Measurements from ENCODE around the gene LRP3.
"Not testable (repeated sequence)": the region's sequence is repeated elsewhere in the genome, so short reads cannot be mapped to it uniquely, and the experiment has no call there.

DNA sequence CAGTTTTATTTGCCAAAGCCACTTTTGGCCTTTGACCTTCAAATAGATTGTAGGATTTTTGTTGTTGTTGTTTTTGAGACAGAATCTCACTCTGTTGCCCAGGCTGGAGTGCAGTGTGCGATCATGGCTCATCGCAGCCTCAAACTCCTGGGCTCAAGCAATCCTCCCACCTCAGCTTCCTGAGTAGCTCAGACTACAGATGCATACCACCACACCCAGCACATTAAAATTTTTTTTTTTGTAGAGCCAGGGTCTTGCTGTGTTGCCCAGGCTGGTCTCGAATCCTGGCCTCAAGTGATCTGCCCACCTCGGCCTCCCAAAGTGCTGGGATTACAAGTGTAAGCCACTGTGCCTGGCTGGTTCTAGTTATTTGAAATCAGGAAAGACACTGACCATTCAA, 3.0 kb upstream of the LRP3 start:
- TF ChIP-seq, protein P1, sequence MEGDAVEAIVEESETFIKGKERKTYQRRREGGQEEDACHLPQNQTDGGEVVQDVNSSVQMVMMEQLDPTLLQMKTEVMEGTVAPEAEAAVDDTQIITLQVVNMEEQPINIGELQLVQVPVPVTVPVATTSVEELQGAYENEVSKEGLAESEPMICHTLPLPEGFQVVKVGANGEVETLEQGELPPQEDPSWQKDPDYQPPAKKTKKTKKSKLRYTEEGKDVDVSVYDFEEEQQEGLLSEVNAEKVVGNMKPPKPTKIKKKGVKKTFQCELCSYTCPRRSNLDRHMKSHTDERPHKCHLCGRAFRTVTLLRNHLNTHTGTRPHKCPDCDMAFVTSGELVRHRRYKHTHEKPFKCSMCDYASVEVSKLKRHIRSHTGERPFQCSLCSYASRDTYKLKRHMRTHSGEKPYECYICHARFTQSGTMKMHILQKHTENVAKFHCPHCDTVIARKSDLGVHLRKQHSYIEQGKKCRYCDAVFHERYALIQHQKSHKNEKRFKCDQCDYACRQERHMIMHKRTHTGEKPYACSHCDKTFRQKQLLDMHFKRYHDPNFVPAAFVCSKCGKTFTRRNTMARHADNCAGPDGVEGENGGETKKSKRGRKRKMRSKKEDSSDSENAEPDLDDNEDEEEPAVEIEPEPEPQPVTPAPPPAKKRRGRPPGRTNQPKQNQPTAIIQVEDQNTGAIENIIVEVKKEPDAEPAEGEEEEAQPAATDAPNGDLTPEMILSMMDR (conservative IDR thresholded peaks at IDR 0.05; ENCODE audit: low read depth in 2 of 2): not testable (repeated sequence)
- TF ChIP-seq EZH2phosphoT487 (IDR thresholded peaks at IDR 0.05; ENCODE audit: unreplicated experiment): not testable (repeated sequence)
